IMR-90 (cell line): ENCODE data around the gene ELL3.
"Not testable (repeated sequence)": the region's sequence is repeated elsewhere in the genome, so short reads cannot be mapped to it uniquely, and the experiment has no call there.

Experiments
- CEBPB ChIP-seq: IDR thresholded peaks from 2 replicates; pipeline ENCODE4 v1.6.1; 2012; ENCODE audit warnings: low read depth, low read length, improper control_type of control experiment
- CHD1 ChIP-seq: IDR thresholded peaks from 2 replicates; pipeline ENCODE4 v1.6.1; 2012; ENCODE audit warnings: low read depth, low read length, improper control_type of control experiment
- FOS ChIP-seq: fragments of 150-350 bp; IDR thresholded peaks from 2 replicates; pipeline ENCODE4 v1.6.1; 2016; ENCODE audit warnings: low read depth, low read length
- MAFK ChIP-seq: IDR thresholded peaks from 2 replicates; pipeline ENCODE4 v1.6.1; 2012; ENCODE audit warnings: low read depth, low read length, improper control_type of control experiment
- MAZ ChIP-seq: IDR thresholded peaks from 2 replicates; pipeline ENCODE4 v1.6.1; 2012; ENCODE audit warnings: low read depth, mild to moderate bottlenecking, low read length, improper control_type of control experiment, moderate library complexity, borderline replicate concordance
- NFE2L2 ChIP-seq: fragments of 150-350 bp; IDR thresholded peaks from 2 replicates; pipeline ENCODE4 v1.6.1; 2016; ENCODE audit warnings: low read depth, mild to moderate bottlenecking, low read length
- POLR2A ChIP-seq: IDR thresholded peaks from 2 replicates; pipeline ENCODE4 v1.6.1; 2012; ENCODE audit warnings: mild to moderate bottlenecking, low read depth, low read length
- RAD21 ChIP-seq: IDR thresholded peaks from 2 replicates; pipeline ENCODE4 v1.6.1; 2012; ENCODE audit warnings: low read length, improper control_type of control experiment
- RCOR1 ChIP-seq: IDR thresholded peaks from 2 replicates; pipeline ENCODE4 v1.6.1; 2012; ENCODE audit warnings: mild to moderate bottlenecking, low read length, improper control_type of control experiment; ENCODE audit not compliant: insufficient replicate concordance
- RFX5 ChIP-seq: IDR thresholded peaks from 2 replicates; pipeline ENCODE4 v1.8.0; 2012; ENCODE audit warnings: low read depth, mild to moderate bottlenecking, low read length, moderate library complexity
- TF ChIP-seq, protein P1 (sequence below): conservative IDR thresholded peaks from 2 replicates; pipeline ENCODE4 v1.5.1; 2012; ENCODE audit warnings: mild to moderate bottlenecking, low read depth, low read length, improper control_type of control experiment
- TF ChIP-seq, protein P2 (sequence below): fragments of 150-350 bp; IDR thresholded peaks from 2 replicates; pipeline ENCODE4 v1.6.1; 2016; ENCODE audit warnings: low read depth, mild to moderate bottlenecking, low read length, moderate library complexity, borderline replicate concordance
- TF ChIP-seq, protein P3 (sequence below): fragments of 150-350 bp; IDR thresholded peaks from 2 replicates; pipeline ENCODE4 v1.6.1; 2017; ENCODE audit warnings: mild to moderate bottlenecking, antibody characterized with exemption, low read length, low read depth

DNA sequence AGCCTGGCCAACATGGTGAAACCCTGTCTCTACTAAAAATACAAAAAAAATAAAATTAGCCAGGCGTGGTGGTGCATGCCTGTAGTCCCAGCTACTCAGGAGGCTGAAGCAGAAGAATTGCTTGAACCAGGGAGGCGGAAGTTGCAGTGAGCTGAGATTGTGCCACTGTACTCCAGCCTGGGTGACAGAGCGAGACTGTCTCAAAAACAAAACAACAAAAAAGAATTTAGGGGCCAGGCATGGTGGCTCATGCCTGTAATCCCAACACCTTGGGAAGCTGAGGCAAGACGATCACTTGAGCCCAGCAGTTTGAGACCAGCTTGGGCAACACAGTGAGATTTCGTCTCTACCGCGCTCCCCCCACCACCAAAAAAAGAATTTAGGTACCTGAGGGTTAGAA lies 25.9 kb upstream of the ELL3 start:
- TF ChIP-seq POLR2A, MAFK, RAD21, RCOR1, MAZ, NFE2L2, FOS, CHD1, CEBPB, RFX5: not testable (repeated sequence)
- TF ChIP-seq, protein P1, sequence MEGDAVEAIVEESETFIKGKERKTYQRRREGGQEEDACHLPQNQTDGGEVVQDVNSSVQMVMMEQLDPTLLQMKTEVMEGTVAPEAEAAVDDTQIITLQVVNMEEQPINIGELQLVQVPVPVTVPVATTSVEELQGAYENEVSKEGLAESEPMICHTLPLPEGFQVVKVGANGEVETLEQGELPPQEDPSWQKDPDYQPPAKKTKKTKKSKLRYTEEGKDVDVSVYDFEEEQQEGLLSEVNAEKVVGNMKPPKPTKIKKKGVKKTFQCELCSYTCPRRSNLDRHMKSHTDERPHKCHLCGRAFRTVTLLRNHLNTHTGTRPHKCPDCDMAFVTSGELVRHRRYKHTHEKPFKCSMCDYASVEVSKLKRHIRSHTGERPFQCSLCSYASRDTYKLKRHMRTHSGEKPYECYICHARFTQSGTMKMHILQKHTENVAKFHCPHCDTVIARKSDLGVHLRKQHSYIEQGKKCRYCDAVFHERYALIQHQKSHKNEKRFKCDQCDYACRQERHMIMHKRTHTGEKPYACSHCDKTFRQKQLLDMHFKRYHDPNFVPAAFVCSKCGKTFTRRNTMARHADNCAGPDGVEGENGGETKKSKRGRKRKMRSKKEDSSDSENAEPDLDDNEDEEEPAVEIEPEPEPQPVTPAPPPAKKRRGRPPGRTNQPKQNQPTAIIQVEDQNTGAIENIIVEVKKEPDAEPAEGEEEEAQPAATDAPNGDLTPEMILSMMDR, result not testable (repeated sequence)
- TF ChIP-seq, protein P2, sequence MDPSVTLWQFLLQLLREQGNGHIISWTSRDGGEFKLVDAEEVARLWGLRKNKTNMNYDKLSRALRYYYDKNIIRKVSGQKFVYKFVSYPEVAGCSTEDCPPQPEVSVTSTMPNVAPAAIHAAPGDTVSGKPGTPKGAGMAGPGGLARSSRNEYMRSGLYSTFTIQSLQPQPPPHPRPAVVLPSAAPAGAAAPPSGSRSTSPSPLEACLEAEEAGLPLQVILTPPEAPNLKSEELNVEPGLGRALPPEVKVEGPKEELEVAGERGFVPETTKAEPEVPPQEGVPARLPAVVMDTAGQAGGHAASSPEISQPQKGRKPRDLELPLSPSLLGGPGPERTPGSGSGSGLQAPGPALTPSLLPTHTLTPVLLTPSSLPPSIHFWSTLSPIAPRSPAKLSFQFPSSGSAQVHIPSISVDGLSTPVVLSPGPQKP, result not testable (repeated sequence)
- TF ChIP-seq, protein P3, sequence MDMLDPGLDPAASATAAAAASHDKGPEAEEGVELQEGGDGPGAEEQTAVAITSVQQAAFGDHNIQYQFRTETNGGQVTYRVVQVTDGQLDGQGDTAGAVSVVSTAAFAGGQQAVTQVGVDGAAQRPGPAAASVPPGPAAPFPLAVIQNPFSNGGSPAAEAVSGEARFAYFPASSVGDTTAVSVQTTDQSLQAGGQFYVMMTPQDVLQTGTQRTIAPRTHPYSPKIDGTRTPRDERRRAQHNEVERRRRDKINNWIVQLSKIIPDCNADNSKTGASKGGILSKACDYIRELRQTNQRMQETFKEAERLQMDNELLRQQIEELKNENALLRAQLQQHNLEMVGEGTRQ, result not testable (repeated sequence)
